GM18868 (cell line): ENCODE data around the gene DMRTA1.
A peak's percentile ranks its signal among the peaks of the same experiment; 100 is the strongest.
"Not testable (repeated sequence)": the region's sequence is repeated elsewhere in the genome, so short reads cannot be mapped to it uniquely, and the experiment has no call there.

ENCODE experiments used
- ATAC-seq: cut with Tn5 transposase; IDR thresholded peaks from one replicate; pipeline ENCODE4 v1.9.1; 2021; ENCODE audit warnings: mild to moderate bottlenecking, moderate library complexity; ENCODE audit not compliant: unreplicated experiment

Gene DMRTA1

GRCh38 chr9:22446589-22446949, at the start of gene DMRTA1:
Gene DMRTA1 (plus strand): TSS chr9:22446824. CDS start chr9:22447066, 242 bp downstream.
- peak; percentile 19 for ATAC-seq

DNA sequence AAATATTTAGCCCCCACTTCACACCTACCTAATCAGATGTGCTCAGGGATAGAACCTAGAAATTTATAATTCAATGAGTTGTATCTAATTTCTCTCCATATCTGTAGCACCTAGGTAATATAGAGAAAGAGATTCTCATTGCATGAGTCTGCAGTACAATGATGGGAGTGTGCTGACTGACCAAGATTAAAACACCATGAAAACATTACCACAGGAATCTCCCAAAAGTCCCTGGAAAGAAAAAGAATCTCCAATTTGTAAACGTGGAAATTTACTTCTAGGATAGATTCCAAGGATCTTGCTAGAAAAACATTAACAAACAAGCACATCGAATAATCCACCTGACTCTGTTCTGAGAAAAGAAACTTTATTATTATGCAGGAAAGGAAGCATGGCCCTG, 45.0 kb upstream of the DMRTA1 start:
- ATAC-seq, result no peak

GRCh38 chr9:22405869-22406659, 40.6 kb upstream of the DMRTA1 start:
- ATAC-seq, result no peak

DNA sequence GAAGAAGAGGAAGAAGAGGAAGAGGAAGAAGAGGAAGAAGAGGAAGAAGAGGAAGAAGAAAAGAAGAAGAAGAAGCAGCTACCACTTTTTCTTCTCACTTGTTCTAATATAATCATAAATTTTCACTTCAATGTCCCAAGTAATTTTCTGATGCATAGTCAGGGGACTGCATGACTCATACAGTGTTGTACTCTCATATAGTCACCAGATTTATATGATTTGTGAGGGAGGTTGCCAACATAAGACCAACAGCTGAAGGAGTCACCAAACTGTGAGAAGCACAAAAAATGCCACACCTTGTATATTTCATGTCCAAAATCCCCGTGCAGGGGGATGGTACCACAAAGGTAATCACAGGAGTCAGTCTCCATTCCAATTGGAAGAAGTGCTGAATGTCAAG, 32.7 kb upstream of the DMRTA1 start:
- ATAC-seq, result no peak

DNA sequence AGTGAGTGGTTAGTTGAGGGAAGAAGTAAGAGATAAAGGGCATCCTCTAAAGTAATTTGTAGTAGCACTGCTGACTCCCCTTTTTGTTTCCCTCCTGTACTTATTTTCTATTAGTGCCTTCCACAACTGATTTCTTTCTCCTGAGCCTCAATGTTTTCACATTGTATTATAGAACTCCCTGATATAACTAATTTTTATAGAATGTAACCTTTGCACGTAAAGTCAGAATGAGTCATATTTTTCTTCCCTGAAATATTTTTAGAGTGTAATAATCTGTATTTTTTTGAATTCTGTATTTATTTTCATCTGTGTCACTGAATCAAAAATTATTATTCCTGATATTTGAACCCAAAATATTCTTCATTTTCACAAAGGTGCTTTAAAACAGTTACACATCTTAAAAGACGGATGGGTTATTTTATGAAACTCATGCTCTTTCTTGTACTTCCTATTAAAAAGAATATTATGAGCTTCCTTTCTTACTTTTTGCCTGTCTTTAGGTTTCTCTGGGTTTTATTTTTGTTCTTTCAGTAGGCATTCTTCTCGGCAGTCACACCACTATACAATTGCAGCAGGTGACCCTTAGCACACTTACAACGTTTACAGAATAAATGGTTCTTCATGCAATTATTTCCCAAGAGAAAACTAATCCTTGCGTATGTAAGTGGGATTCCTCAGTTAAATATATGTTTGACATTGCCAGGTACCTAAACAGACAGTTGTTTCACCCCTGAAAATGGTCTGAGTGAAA, 30.5 kb upstream of the DMRTA1 start:
- no peak for ATAC-seq

DNA sequence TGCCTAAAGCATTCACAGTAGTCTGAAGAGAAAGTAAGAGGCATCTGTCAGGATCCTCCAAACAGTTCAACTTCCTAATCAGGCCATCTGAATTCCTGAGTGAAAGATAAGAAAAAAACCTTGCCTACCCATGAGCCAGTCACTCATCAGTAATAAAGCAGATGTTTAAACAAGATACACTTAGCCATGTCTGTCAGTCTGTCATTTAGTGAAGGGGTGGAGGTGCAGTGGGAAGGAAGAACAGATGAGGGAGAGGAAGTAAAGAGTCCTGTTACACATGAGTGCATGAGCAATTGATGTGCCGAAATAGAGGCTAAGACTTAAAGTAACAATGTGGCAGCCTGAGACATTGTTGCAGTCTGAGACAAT, 29.9 kb upstream of the DMRTA1 start:
- no peak for ATAC-seq

DNA sequence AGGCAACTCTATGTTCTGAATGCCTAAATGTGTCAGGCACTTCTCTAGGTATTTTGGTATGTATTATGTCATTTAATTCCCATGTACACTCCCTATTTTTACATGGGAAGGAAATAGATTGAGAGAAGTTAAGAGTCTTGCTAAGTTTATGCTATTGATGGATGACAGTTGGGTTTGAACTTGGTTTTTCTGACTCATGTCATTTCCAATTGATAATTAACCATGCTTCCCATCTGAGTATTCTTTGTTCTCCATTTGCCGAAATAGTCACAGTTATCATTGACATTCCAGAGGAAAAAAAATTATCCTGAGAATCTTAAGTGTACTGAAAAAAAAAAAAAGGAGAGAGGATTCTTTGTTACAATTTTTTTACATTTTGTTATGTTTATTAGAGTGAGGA, 23.1 kb upstream of the DMRTA1 start:
- no peak for ATAC-seq

GRCh38 chr9:22424616-22425015, 22.0 kb upstream of the DMRTA1 start:
- no peak for ATAC-seq

- ATAC-seq, result no peak
Observed at GRCh38 chr9:22425551-22425950, 21.1 kb upstream of the DMRTA1 start.

GRCh38 chr9:22427226-22427880, 19.3 kb upstream of the DMRTA1 start:
- no peak for ATAC-seq

- ATAC-seq, result no peak
Observed at GRCh38 chr9:22433691-22434090, 12.9 kb upstream of the DMRTA1 start.

DNA sequence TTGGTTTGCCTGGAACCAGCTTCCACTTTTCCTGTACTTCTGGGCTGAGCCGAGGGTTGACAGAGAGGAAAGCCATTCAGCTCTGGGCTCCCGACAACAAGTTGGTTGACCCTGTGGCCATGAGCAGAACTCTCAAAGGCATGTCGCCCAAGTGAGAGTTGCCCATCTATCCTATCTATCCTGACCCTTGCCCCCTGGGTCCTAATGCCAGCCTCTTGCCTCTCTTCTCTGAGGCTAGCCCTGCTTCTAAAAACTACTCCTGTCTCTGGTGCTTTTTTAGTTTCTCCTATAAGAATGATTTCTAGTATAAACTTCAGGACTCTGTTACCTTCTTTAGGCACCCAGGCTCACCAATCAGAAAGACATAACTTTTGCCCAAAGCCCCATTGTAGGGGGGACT, 11.4 kb upstream of the DMRTA1 start:
- not testable (repeated sequence) for ATAC-seq

GRCh38 chr9:22437461-22438067, 9.1 kb upstream of the DMRTA1 start:
- not testable (repeated sequence) for ATAC-seq

GRCh38 chr9:22440841-22441240, 5.8 kb upstream of the DMRTA1 start:
- no peak for ATAC-seq

- peak; percentile 92 for ATAC-seq
Observed at GRCh38 chr9:22446950-22447617, 460 bp downstream of the DMRTA1 start.

DNA sequence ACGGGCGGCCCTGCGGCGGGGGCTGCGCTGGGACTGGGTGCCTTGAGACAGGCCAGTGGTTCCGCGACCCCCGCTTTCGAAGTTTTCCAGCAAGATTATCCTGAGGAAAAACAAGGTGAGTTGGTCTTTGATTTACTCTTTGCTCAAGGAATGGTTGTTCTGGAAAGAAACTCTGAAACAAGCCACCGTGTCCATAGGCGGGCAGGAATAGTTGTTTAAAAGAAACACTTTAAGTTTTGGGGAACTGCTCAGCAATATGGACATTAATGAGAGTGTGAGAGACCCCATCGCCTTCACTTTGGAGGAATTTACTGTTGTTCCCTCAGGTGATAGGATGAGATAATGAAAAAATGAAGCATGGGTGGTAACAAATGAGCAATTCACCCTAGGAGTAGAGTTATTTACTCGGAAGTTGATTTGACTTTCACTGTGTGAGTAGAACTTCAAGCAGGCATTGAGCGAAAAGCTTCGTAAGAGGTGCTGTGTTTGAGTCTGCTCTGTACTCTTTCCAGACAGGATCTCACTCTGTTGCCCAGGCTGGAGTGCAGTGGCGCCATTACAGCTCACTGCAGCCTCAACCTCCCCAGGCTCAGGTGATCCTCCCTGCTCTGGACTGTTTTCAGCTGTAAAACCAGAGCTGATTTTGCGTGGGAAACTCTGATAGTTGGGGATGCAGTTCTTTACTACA, 1.1 kb downstream of the DMRTA1 start:
- no peak for ATAC-seq

DNA sequence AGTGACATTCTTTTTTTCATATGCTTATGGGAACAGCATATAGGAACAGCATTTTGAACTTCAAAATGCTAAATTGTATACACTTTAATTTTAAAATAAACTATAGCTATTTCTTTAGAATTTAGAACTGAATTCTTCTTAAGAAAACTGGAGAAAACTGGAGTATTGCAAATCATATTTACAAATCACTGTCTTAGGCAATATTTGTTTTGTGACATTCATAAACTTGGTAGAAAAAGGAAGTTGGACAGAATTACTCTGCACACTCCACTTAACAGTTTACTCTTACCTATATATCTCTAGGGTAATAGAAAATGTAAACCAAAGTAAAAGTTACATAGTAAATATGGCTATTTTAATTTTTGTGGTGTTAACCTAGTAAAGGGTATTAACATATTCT, 3.1 kb downstream of the DMRTA1 start:
- ATAC-seq, result no peak

GRCh38 chr9:22452415-22453010, 5.9 kb downstream of the DMRTA1 start:
- ATAC-seq, result peak; percentile 70

DNA sequence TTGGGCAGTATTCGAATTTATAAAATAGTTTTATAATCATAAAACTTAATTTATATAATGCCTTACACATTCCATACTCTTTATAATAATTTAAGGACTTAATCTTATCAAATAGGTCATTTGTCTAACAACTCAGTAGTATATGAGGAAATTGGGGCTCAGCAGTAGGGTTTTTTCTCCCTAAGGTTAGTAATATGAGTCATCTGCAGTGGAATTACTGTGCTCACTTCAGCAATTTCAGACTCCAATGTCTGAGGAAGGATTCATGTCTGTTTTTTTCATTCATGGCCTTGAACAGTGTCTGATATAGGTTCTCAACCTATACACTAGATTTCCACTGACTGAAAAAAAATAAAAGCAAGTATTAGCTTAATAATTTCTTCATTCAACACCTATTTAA, 7.4 kb downstream of the DMRTA1 start:
- no peak for ATAC-seq

DNA sequence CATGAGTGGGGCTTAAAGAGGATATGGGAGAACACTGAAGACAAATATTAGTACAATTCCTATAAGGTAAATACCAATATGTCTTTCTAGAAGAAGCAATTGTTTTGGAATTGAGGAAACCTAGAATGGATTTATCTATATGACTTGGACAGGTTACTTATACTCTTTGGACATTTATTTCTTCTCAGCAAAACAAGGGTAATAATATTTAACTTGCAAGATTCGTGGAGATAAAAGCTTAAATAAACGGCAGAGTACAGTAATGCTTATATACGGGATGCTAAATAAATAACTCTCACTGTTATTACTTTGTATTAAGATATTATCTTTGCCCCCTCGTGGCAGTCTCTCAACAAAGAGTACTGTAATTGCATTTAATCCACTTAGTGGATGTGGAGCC, 8.6 kb downstream of the DMRTA1 start:
- no peak for ATAC-seq
